ENCODE data around the gene ZNF426. TPM values are rescaled to one million over a fixed set of nuclear protein-coding genes. Genes with fewer than 3 reads are reported as not detected.
A peak's percentile ranks its signal among the peaks of the same experiment; 100 is the strongest.

The ZNF426 gene
- total RNA-seq (14.6 and 16.1 TPM in 2 replicates), polyA plus RNA-seq (2.0 and 2.4 TPM in 2 replicates), polyA minus RNA-seq (16.6 and 17.2 TPM in 2 replicates), Bru-seq, nascent RNA (percentile 78 among the genes with signal in this experiment), BruChase-seq, experiment 1, labeled RNA remaining after a 6-hour chase (percentile 83 among the genes with signal in this experiment), BruChase-seq, experiment 2, labeled RNA remaining after a 2-hour chase (percentile 88 among the genes with signal in this experiment)
- 4.1 and 4.2 TPM in 2 replicates for polyA plus RNA-seq (2011; cell fraction: cytosol; rRNA removed)
- polyA plus RNA-seq (2011; cell fraction: nucleus; rRNA removed), result 6.8 and 8.0 TPM in 2 replicates
- polyA plus RNA-seq (2012), result 6.0 and 6.9 TPM in 2 replicates
- 5.7 TPM for polyA minus RNA-seq (2011; cell fraction: cytosol; rRNA and poly(A)+ RNA removed)
- polyA minus RNA-seq (2011; cell fraction: nucleus; rRNA and poly(A)+ RNA removed), result 8.0 and 8.9 TPM in 2 replicates
- long read RNA-seq, full-length matches to known transcripts, result 3 of 16 reads
- long read RNA-seq, partial matches to known transcripts, result 2 of 16 reads
- long read RNA-seq, other reads (novel, unspliced or antisense), result 11 of 16 reads

DNA sequence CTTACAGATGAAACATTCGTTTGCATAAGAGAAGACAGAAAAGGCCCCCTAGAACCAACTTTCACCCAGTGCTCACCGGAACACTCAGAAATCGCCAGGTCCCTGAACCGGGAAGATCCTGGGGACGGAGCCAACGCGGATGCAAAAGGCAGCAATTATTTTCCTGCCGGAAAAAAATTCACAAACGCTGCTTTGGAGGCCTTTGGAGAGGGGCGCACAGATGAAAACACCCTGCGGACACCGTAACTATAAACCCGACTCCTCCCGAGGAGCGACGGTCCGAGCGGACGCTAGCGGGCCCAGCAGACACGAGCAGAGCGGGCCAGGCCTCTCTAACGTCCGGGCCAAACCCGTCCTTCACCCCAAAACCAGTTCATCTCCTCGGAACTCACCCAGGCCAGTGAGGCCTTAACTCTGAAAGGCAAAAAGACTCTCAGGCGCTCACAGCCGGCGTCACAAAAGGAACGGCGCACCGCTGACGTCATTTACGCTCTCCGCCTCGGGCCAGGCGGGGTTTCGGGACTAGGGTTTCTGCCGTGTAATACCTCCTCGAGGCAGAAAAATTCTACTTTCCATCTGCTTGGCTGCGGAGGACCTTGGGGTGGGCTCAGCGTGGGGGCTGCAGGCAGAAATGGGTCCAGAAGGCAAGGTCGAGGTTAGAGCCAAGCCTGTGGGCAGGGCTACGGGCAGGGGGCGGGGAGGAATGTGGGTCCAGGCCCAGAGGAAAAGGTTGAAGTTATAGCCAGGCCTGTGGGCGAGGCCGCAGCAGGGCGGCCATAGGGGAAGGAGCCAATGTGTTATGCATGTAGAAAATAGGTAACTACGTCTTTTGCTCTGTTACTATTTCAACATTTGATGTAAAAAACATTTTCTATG is at the start of gene ZNF426:
Gene ZNF426 (minus strand): TSS at position 463 of the 876 bp plus-strand sequence. CDS start 2,413 bp downstream, outside the sequence.
- dilution Hi-C loops (cut with MboI; ENCODE audit: extremely low pct_ligation_motif_present, low sequenced_read_pairs), result no loop called here
- FAIRE-seq, result peak; percentile 91

DNA sequence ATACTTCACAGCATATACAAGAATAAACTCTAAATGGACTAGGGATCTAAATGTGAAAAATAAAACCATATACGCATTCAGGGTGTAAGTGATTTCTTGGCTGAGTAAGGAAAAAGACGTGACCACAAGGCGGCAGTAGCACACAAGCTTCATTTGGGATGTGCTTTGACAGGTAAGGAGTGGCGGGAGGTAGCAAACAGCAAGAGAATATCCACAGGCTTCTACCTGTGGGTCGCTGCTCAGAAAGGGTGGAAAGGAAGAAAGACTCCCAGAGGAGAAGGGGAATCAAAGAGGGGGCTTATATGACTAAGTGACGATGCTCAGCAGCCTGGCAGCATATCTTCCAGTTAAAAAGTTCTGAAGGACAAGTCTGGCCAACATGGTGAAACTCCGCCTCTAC is 48.3 kb upstream of the ZNF426 start:
- no peaks in the 10 kb centered on the region for H3K9me3 ChIP-seq (replicated peaks; ENCODE audit: control insufficient read depth, insufficient read depth, low read length)
- intact Hi-C loops (cut with micrococcal nuclease) (loop anchor here (1.0 to 10.0 kb wide), 3 partner anchors 210 to 382 kb away; no protein-coding TSS in a partner anchor), dilution Hi-C loops (cut with MboI; ENCODE audit: extremely low pct_ligation_motif_present, low sequenced_read_pairs) (no loop called here)
- no peak for TF ChIP-seq EZH2 (IDR thresholded peaks at IDR 0.05; ENCODE audit: borderline replicate concordance, low read depth, low read length, severe bottlenecking)
- TF ChIP-seq, protein P1, sequence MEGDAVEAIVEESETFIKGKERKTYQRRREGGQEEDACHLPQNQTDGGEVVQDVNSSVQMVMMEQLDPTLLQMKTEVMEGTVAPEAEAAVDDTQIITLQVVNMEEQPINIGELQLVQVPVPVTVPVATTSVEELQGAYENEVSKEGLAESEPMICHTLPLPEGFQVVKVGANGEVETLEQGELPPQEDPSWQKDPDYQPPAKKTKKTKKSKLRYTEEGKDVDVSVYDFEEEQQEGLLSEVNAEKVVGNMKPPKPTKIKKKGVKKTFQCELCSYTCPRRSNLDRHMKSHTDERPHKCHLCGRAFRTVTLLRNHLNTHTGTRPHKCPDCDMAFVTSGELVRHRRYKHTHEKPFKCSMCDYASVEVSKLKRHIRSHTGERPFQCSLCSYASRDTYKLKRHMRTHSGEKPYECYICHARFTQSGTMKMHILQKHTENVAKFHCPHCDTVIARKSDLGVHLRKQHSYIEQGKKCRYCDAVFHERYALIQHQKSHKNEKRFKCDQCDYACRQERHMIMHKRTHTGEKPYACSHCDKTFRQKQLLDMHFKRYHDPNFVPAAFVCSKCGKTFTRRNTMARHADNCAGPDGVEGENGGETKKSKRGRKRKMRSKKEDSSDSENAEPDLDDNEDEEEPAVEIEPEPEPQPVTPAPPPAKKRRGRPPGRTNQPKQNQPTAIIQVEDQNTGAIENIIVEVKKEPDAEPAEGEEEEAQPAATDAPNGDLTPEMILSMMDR (IDR thresholded peaks at IDR 0.05; ENCODE audit: extremely low read depth in 1 of 2, insufficient read depth in 1 of 2, low read depth in 1 of 2, low read length in 2 of 2), result peak; percentile 54 to 66
- H2AFZ ChIP-seq (ENCODE audit: low read depth, low read length), result no peak overlapping the region
- H3K27ac ChIP-seq (ENCODE audit: insufficient read depth, low read depth, low read length), result no peak overlapping the region
- H3K9ac ChIP-seq (replicated peaks; ENCODE audit: extremely low read depth, insufficient read depth, low read length), result no peak overlapping the region
- POLR2A ChIA-PET, result interaction anchor here (0.5 kb wide), 1 partner anchor 49 kb away, joined by 5 read pairs; no protein-coding TSS in a partner anchor
- H3K4me3 ChIP-seq (replicated peaks in 1 of 3; ENCODE audit: insufficient read depth in 1 of 3, low read depth in 1 of 3, low read length in 3 of 3), result no peak overlapping the region
- peak; percentile 42 for FAIRE-seq
- peak; percentile 75 for DNase-seq (ENCODE audit: low read depth, low spot score)
- no TSS peak for BruUV-seq (replicated peaks)
- H3K9me1 ChIP-seq (replicated peaks; ENCODE audit: control insufficient read depth, extremely low read depth, insufficient read depth, low read length), result no peaks in the 10 kb centered on the region
- no peak overlapping the region for H3K4me2 ChIP-seq (ENCODE audit: insufficient read depth, low read length)
- no peaks in the 10 kb centered on the region for H3K4me1 ChIP-seq (ENCODE audit: control insufficient read depth, extremely low read depth, insufficient read depth, low read length)
- CTCF ChIA-PET, result interaction anchor here (0.5 to 2.3 kb wide), 13 partner anchors 12 to 382 kb away, joined by 3 to 10 read pairs (median 4); partner anchors contain the start of genes ZNF561 and ZNF699
- H3K79me2 ChIP-seq (ENCODE audit: control insufficient read depth, insufficient read depth, low read length), result peaks cover 23% of the 10 kb centered on the region
- H3K36me3 ChIP-seq (ENCODE audit: control insufficient read depth in 2 of 2, extremely low read depth in 1 of 2, insufficient read depth in 2 of 2, low read length in 2 of 2), result no peaks in the 10 kb centered on the region
- no peaks in the 10 kb centered on the region for H4K20me1 ChIP-seq (replicated peaks; ENCODE audit: control insufficient read depth, extremely low read depth, insufficient read depth, low read length)
- peaks cover 0 to 2% of the 10 kb centered on the region in 2 experiments for H3K27me3 ChIP-seq (ENCODE audit: control insufficient read depth in 2 of 2, insufficient read depth in 2 of 2, low read length in 2 of 2)

More for the DNA sequence above, at the start of gene ZNF426:
- H4K20me1 ChIP-seq (replicated peaks; ENCODE audit: control insufficient read depth, extremely low read depth, insufficient read depth, low read length), result no peaks in the 10 kb centered on the region
- peaks cover 19% of the 10 kb centered on the region for H3K79me2 ChIP-seq (ENCODE audit: control insufficient read depth, insufficient read depth, low read length)
- peak within 1 kb of the TSS; percentile 99 for H3K4me2 ChIP-seq (ENCODE audit: insufficient read depth, low read length)
- H3K4me1 ChIP-seq (ENCODE audit: control insufficient read depth, extremely low read depth, insufficient read depth, low read length), result peaks cover 5% of the 10 kb centered on the region
- CTCF ChIA-PET, result no interaction called here
- TF ChIP-seq POLR2AphosphoS5 (IDR thresholded peaks at IDR 0.05; ENCODE audit: insufficient read depth, low read depth, low read length) (peak; percentile 49), EZH2 (IDR thresholded peaks at IDR 0.05; ENCODE audit: borderline replicate concordance, low read depth, low read length, severe bottlenecking) (no peak), JUN (IDR thresholded peaks at IDR 0.05; ENCODE audit: borderline replicate concordance, insufficient read depth, insufficient read length, low read depth) (peak; percentile 58), POLR2A (IDR thresholded peaks at IDR 0.05; ENCODE audit: low read depth, low read length) (peak; percentile 54), FOS (IDR thresholded peaks at IDR 0.05; ENCODE audit: borderline replicate concordance, insufficient read depth, low read length) (no peak)
- H3K27me3 ChIP-seq (ENCODE audit: control insufficient read depth in 2 of 2, insufficient read depth in 2 of 2, low read length in 2 of 2), result no peaks in the 10 kb centered on the region
- peak within 1 kb of the TSS; percentile 82 for H3K27ac ChIP-seq (ENCODE audit: insufficient read depth, low read depth, low read length)
- intact Hi-C loops (cut with micrococcal nuclease), result loop anchor here (1.0 to 2.0 kb wide), 3 partner anchors 28 to 214 kb away; partner anchors contain the start of genes ZNF121 and ZNF559
- no peaks in the 10 kb centered on the region for H3K9me3 ChIP-seq (replicated peaks; ENCODE audit: control insufficient read depth, insufficient read depth, low read length)
- H3K9ac ChIP-seq (replicated peaks; ENCODE audit: extremely low read depth, insufficient read depth, low read length), result peak within 1 kb of the TSS; percentile 96
- H3K9me1 ChIP-seq (replicated peaks; ENCODE audit: control insufficient read depth, extremely low read depth, insufficient read depth, low read length), result no peaks in the 10 kb centered on the region
- TSS peak; percentile 78 for BruUV-seq (replicated peaks)
- H3K36me3 ChIP-seq (ENCODE audit: control insufficient read depth in 2 of 2, extremely low read depth in 1 of 2, insufficient read depth in 2 of 2, low read length in 2 of 2), result peaks cover 8 to 15% of the 10 kb centered on the region in 2 experiments
- H3K4me3 ChIP-seq (replicated peaks in 1 of 3; ENCODE audit: insufficient read depth in 1 of 3, low read depth in 1 of 3, low read length in 3 of 3), result peak within 1 kb of the TSS; percentile 57 to 99 (median 59)
- peak; percentile 89 for DNase-seq (ENCODE audit: low read depth, low spot score)
- POLR2A ChIA-PET, result no interaction called here
- H2AFZ ChIP-seq (ENCODE audit: low read depth, low read length), result peak within 1 kb of the TSS; percentile 98

Data from endothelial cell of umbilical vein (primary cell).